ENCODE data around the gene CYP4F8.
"Not testable (repeated sequence)": the region's sequence is repeated elsewhere in the genome, so short reads cannot be mapped to it uniquely, and the experiment has no call there.

CYP4F8 gene

DNA sequence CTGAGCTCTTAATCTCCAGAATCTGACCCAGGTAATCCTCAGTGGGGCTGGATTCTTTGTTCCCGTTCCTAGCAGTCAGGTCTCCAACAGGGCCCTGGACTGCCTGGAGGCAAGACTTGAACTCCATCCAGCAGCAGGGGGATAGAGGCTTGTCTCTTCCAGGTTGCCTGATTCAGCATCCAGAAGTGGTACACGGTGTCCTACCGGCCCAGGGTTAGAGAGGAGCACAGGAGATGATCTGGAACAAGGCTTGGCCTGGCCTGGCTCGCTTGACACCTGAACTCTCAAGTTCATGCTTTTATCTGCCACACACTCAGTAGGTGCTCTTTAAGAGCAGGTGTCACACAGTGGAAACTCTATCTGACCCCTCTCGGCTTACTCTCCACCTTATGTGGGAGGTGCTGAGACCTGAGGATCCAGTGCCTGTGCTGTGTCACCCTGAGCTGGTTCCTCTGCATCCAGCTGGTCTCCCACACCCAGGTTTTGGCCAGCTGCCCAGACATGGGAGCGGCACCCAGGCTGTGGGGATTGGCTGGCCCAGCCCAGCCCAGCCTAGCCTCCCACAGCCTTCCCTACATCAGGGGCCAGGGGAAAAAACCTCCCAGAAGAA, 25.4 kb downstream of the CYP4F8 start, which contains the start of gene CYP4F3:
TSS of gene CYP4F3 (plus strand) at position 604 of the 610 bp plus-strand sequence. CDS start 519 bp downstream, outside the sequence.
- DNase-seq = no peak
- in situ Hi-C loops (cut with HindIII; ENCODE audit: low pct_ligation_motif_present, low pct_unique_long_range_greater_than_20kb, low sequenced_read_pairs) = no loop called here

GRCh38 chr19:15640904-15641597, 26.0 kb downstream of the CYP4F8 start:
- no peak for DNase-seq

DNA sequence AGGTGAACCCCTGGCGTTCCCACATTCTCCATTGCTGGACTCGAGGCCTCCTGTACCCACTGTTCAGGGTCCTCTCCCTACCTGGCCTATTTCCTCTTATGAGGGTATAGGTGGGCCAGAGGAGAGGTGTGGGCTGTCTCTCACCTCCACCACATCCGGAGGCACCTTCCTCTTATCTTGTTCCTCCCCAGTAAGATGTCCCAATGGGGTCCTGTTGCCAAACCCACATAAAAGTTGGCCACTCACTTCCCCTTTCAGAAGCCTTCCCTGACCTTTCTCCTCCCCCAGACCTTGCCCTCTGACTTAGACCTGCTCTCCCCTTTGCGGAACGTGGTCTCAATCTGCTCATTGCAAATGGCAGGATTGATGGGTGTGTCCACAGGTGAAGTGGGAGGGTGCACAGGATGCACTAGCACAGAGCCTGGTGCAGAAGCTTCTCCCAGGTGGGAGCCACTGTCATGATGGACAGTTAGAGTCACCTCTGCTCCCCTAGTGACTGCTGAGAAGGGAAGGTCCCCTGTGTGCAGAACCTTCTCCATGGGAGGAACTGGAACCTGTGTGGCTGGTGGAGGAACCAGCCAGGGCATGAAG, 27.0 kb downstream of the CYP4F8 start:
- in situ Hi-C loops (cut with HindIII; ENCODE audit: low pct_ligation_motif_present, low pct_unique_long_range_greater_than_20kb, low sequenced_read_pairs) = no loop called here
- no peak for DNase-seq

More at GRCh38 chr19:15640904-15641597, 26.0 kb downstream of the CYP4F8 start:
- in situ Hi-C loops (cut with HindIII; ENCODE audit: low pct_ligation_motif_present, low pct_unique_long_range_greater_than_20kb, low sequenced_read_pairs) = no loop called here

DNA sequence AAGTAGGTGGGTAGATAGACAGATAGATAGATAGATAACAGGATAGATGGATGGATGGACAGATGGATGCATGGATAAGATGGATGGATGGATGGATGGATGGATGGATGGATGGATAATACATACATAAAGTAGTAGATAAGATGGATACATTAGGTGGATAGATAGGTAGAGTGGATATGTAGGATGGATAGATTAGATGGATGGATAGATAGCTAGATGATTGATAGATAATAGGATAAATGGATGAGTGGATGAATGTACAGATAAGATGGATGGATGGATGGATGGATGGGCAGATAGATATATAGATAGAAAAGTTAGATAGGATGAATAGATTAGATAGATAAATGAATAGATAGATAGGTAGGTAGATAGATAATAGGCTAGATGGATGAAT, 27.8 kb downstream of the CYP4F8 start:
- in situ Hi-C loops (cut with HindIII; ENCODE audit: low pct_ligation_motif_present, low pct_unique_long_range_greater_than_20kb, low sequenced_read_pairs) = no loop called here
- DNase-seq = no peak

DNA sequence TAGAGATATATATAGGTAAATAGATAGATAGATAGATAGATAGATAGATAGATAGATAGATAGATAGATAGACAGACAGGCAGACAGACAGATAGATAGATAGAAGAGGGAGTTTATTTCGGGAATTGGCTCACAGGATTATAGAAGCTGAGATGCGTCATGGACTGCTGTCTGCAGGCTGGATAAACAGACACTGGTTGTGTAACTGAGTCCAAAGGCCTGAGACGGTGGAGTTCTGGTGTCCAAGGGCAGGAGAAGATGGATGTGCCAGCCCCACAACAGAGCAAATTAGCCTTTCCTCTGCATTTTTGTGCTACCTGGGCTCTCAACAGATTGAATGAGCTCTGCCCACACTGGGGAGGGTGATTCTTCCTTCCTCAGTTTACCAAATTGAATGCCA, 28.4 kb downstream of the CYP4F8 start:
- DNase-seq = no peak
- in situ Hi-C loops (cut with HindIII; ENCODE audit: low pct_ligation_motif_present, low pct_unique_long_range_greater_than_20kb, low sequenced_read_pairs) = no loop called here

DNA sequence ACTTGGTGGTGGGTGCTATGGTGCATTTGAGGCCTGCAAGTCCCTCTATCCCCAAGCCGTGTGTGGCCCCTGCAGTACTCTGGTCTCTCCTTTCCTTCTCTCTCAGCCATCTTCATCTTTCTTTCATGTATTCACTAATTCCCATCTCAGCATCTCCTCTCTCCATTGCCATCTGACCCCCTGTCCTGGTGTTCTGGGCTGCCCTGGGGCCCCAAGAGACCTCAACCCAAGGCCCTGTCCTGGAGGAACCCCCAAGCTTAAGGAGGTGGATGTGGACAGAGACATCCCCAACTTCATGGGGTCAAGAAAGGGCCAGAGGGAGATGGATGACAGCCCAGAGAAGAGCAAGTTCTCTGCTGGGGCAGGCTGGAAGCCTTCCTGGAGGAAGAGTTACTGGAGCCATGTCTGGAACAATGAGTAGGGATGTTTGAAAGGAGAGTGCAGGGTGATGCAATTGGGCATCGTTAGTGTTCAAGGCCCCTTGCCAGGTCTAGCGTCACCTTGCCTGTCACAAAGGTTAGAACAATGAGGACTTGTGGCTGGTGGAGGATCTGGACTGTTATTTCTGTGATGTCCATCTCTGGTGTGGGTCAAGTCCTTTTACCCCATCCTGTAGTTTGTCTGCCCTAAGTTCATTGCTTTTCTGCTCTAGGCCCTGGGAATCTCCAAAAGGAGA, 29.2 kb downstream of the CYP4F8 start:
- in situ Hi-C loops (cut with HindIII; ENCODE audit: low pct_ligation_motif_present, low pct_unique_long_range_greater_than_20kb, low sequenced_read_pairs) = no loop called here
- no peak for DNase-seq

DNA sequence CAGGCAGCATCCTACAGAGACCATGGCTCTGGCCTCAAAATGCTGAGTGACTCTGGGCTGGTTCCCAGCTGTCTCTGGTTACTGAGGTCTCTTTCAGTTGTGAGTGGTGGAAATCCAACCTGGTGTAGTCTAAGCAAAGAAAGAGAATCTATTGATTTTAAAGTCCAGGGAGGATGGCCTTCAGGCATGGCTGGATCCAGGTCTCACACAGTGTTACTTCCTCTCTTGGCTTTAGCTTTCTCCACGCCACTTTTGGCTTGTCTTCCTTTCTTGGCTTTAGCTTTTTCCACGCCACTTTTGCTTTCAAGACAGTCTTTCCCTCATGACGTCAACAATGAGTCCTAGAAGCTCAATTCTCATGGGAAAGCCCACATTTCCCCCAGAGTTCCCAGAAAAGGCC, 29.8 kb downstream of the CYP4F8 start:
- in situ Hi-C loops (cut with HindIII; ENCODE audit: low pct_ligation_motif_present, low pct_unique_long_range_greater_than_20kb, low sequenced_read_pairs) = no loop called here
- no peak for DNase-seq

GRCh38 chr19:15649526-15649925, 34.5 kb downstream of the CYP4F8 start:
- in situ Hi-C loops (cut with HindIII; ENCODE audit: low pct_ligation_motif_present, low pct_unique_long_range_greater_than_20kb, low sequenced_read_pairs) = no loop called here
- DNase-seq = no peak

GRCh38 chr19:15650123-15650522, 35.1 kb downstream of the CYP4F8 start:
- DNase-seq = not testable (repeated sequence)

GRCh38 chr19:15651791-15652190, 36.8 kb downstream of the CYP4F8 start:
- DNase-seq = no peak
- in situ Hi-C loops (cut with HindIII; ENCODE audit: low pct_ligation_motif_present, low pct_unique_long_range_greater_than_20kb, low sequenced_read_pairs) = no loop called here

More at GRCh38 chr19:15650123-15650522, 35.1 kb downstream of the CYP4F8 start:
- in situ Hi-C loops (cut with HindIII; ENCODE audit: low pct_ligation_motif_present, low pct_unique_long_range_greater_than_20kb, low sequenced_read_pairs) = not testable (repeated sequence)

- no peak for DNase-seq
- in situ Hi-C loops (cut with HindIII; ENCODE audit: low pct_ligation_motif_present, low pct_unique_long_range_greater_than_20kb, low sequenced_read_pairs) = no loop called here
These were observed 37.7 kb downstream of the CYP4F8 start for GRCh38 chr19:15652559-15653278.

DNA sequence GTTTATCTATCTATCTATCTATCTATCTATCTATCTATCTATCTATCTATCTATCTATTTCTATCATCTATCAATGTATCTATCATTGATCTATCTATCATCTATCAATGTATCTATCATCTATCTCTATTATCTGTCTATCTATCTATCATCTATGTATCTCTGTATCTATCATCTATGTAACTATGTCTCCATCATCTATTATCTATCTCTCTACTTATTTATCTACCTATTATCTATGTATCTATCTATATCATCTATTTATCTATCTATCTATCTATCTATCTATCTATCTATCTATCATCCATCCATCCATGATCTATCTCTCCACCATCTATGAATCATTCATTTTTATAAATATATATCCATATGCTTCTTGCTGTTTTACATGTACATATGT, 41.4 kb downstream of the CYP4F8 start:
- DNase-seq = no peak
- in situ Hi-C loops (cut with HindIII; ENCODE audit: low pct_ligation_motif_present, low pct_unique_long_range_greater_than_20kb, low sequenced_read_pairs) = no loop called here

DNA sequence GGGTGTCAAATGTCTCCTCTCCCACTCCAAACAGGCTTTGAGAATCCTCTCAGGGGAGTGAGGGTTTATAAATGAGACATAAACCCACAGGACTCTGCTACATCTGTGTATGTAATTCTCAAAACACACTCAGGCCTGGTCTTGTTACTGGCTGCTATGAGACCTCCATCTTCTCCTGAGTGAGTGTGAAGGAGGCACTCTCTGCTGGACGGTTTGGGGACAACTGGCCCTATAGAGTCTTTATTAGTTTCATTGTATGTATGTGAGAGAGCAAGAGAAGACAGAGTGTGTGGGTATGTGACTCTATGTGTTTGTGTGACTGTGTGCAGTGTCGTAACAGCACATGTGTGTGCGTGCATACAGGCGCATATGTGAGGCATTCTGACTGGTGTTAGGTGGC, 48.2 kb downstream of the CYP4F8 start:
- DNase-seq = no peak

GRCh38 chr19:15666186-15666585, 51.2 kb downstream of the CYP4F8 start:
- in situ Hi-C loops (cut with HindIII; ENCODE audit: low pct_ligation_motif_present, low pct_unique_long_range_greater_than_20kb, low sequenced_read_pairs) = no loop called here
- DNase-seq = no peak

More for the DNA sequence above, 48.2 kb downstream of the CYP4F8 start:
- in situ Hi-C loops (cut with HindIII; ENCODE audit: low pct_ligation_motif_present, low pct_unique_long_range_greater_than_20kb, low sequenced_read_pairs) = no loop called here

- in situ Hi-C loops (cut with HindIII; ENCODE audit: low pct_ligation_motif_present, low pct_unique_long_range_greater_than_20kb, low sequenced_read_pairs) = no loop called here
- no peak for DNase-seq
These were observed 51.9 kb downstream of the CYP4F8 start for GRCh38 chr19:15666883-15667282.

DNA sequence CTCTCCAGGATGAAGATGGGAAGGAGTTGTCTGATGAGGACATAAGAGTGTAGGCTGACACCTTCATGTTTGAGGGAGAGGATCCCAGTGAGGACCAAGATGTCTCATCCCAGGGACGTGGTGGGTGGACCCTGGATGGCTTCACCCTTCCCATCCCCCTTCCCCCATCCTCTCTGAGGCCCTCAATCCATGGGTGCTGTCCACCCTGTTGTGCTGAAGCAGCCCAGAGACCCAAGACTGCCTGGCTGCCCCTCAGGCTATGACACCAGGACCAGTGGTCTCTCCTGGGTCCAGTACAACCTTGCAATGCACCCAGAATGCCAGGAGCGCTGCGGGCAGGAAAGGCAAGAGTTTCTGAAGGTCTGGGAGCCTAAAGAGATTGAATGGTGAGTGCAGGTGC, 54.4 kb downstream of the CYP4F8 start:
- DNase-seq = no peak

DNA sequence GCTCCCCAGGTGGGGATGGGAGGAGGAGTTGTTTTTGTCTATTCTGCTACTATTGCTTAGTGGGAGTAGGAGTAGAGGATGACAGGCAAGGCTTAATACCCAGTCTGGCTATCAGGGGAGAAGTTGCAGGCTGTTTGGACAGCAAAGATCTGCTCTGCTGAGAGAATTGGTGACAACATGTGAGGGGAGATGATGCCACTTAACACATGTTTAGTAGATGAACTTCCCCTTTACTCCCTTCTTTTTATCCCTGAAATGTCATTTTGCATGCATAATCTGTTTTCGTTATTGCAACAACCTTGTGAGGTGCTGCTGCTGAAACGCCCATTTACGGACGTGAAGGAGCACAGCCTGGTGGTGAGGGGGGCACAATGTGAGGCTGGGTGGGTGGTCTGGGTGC, 54.9 kb downstream of the CYP4F8 start:
- DNase-seq = no peak
- in situ Hi-C loops (cut with HindIII; ENCODE audit: low pct_ligation_motif_present, low pct_unique_long_range_greater_than_20kb, low sequenced_read_pairs) = no loop called here

More for the DNA sequence above, 54.4 kb downstream of the CYP4F8 start:
- in situ Hi-C loops (cut with HindIII; ENCODE audit: low pct_ligation_motif_present, low pct_unique_long_range_greater_than_20kb, low sequenced_read_pairs) = no loop called here

DNA sequence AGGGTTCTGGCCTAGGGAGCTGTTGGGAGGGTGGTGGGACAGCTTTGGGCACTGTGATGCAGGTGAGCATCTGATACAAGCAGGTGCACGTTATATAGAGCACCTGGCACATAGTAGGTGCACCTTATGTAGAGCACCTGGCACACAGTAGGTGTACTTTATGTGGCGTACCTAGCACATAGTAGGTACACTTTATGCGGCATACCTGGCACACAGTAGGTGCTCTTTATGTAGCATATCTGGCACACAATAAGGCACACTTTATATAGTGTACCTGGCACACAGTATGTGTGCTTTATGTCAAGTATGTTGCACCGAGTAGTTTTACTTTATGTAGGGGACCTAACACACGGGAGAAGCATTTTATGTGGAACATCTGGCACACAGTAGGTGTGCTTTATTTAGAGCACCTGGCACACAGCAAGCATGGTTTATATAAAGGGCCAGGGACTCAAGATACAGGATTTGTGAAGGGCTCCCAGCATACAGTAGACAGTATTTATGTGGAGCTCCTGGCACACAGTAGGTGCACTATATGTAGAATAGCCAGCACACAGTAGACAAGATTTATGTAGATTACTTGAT, 56.3 kb downstream of the CYP4F8 start:
- in situ Hi-C loops (cut with HindIII; ENCODE audit: low pct_ligation_motif_present, low pct_unique_long_range_greater_than_20kb, low sequenced_read_pairs) = no loop called here
- DNase-seq = no peak
